Measurements from ENCODE around the gene PEX11A.

The PEX11A gene

GRCh38 chr15:89645680-89646079 is 44.9 kb downstream of the PEX11A start:
- TF ChIP-seq USF1 (IDR thresholded peaks at IDR 0.05) (no peak), REST (IDR thresholded peaks at IDR 0.05; ENCODE audit: low read depth) (no peak), YY1 (IDR thresholded peaks at IDR 0.05; ENCODE audit: low read depth) (no peak), TEAD4 (IDR thresholded peaks at IDR 0.05) (no peak), NFIC (IDR thresholded peaks at IDR 0.05) (no peak), EGR1 (IDR thresholded peaks at IDR 0.05) (no peak), ZBTB7A (IDR thresholded peaks at IDR 0.05; ENCODE audit: low read depth) (no peak), EP300 (IDR thresholded peaks at IDR 0.05; ENCODE audit: borderline replicate concordance) (no peak), RAD21 (IDR thresholded peaks at IDR 0.05; ENCODE audit: low read depth) (no peak)

- TF ChIP-seq MAX (IDR thresholded peaks at IDR 0.05) (no peak), USF1 (IDR thresholded peaks at IDR 0.05) (no peak), EP300 (IDR thresholded peaks at IDR 0.05; ENCODE audit: borderline replicate concordance) (no peak)
These were observed 48.4 kb downstream of the PEX11A start for GRCh38 chr15:89642106-89642505.

- TF ChIP-seq CEBPB (IDR thresholded peaks at IDR 0.05) (no peak), REST (IDR thresholded peaks at IDR 0.05; ENCODE audit: low read depth) (no peak), MAX (IDR thresholded peaks at IDR 0.05) (no peak), TEAD4 (IDR thresholded peaks at IDR 0.05) (no peak), RAD21 (IDR thresholded peaks at IDR 0.05; ENCODE audit: low read depth) (no peak), CREB1 (IDR thresholded peaks at IDR 0.05; ENCODE audit: low read depth) (no peak), NFIC (IDR thresholded peaks at IDR 0.05) (no peak), YY1 (IDR thresholded peaks at IDR 0.05; ENCODE audit: low read depth) (no peak), USF1 (IDR thresholded peaks at IDR 0.05) (no peak), TAF1 (IDR thresholded peaks at IDR 0.05; ENCODE audit: low read depth) (no peak), ZBTB7A (IDR thresholded peaks at IDR 0.05; ENCODE audit: low read depth) (no peak), FOXM1 (IDR thresholded peaks at IDR 0.05; ENCODE audit: borderline replicate concordance, low read depth) (no peak), EP300 (IDR thresholded peaks at IDR 0.05; ENCODE audit: borderline replicate concordance) (no peak), TCF12 (IDR thresholded peaks at IDR 0.05; ENCODE audit: low read depth) (no peak), EGR1 (IDR thresholded peaks at IDR 0.05) (no peak)
These were observed 49.5 kb downstream of the PEX11A start for GRCh38 chr15:89641053-89641452.

- TF ChIP-seq EGR1 (IDR thresholded peaks at IDR 0.05) (no peak), TEAD4 (IDR thresholded peaks at IDR 0.05) (no peak)
These were observed 50.3 kb downstream of the PEX11A start for GRCh38 chr15:89640245-89640644.

- TF ChIP-seq ZBTB7A (IDR thresholded peaks at IDR 0.05; ENCODE audit: low read depth) (no peak), TCF12 (IDR thresholded peaks at IDR 0.05; ENCODE audit: low read depth) (no peak), TEAD4 (IDR thresholded peaks at IDR 0.05) (no peak), FOXM1 (IDR thresholded peaks at IDR 0.05; ENCODE audit: borderline replicate concordance, low read depth) (no peak), TAF1 (IDR thresholded peaks at IDR 0.05; ENCODE audit: low read depth) (no peak), REST (IDR thresholded peaks at IDR 0.05; ENCODE audit: low read depth) (no peak), EP300 (IDR thresholded peaks at IDR 0.05; ENCODE audit: borderline replicate concordance) (no peak)
These were observed 57.0 kb downstream of the PEX11A start for GRCh38 chr15:89633585-89633984.
